Astrocyte (in vitro differentiated cells and primary cell): Measurements from ENCODE around the gene SPOCK2.

Experiments
- EZH2 ChIP-seq: IDR thresholded peaks from 2 replicates; pipeline ENCODE4 v1.6.1; 2012; ENCODE audit warnings: mild to moderate bottlenecking, low read length, inconsistent platforms; ENCODE audit not compliant: insufficient read depth
- TF ChIP-seq, protein P1 (sequence below): IDR thresholded peaks from 2 replicates; pipeline ENCODE4 v1.5.1; 2011; ENCODE audit warnings: low read depth, mild to moderate bottlenecking, inconsistent platforms, low read length, moderate library complexity; ENCODE audit not compliant: insufficient read depth

DNA sequence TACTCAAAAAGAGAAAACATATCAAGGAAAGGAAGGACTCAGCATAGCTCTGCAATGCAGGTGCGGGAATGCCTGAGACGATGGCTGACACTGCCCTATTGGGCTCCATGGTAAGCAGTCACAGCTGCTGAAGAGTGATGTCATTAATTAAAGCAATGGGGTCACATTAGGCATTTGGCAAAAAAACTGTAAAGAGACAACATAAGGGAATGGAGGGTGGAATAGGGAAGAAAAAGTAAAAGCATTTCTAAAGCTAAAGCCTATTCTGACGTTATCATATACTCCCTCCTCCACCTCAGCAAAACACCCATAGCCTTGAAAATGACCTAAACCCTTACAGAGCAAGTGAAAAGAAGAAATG is 38.5 kb upstream of the SPOCK2 start:
- TF ChIP-seq, protein P1, sequence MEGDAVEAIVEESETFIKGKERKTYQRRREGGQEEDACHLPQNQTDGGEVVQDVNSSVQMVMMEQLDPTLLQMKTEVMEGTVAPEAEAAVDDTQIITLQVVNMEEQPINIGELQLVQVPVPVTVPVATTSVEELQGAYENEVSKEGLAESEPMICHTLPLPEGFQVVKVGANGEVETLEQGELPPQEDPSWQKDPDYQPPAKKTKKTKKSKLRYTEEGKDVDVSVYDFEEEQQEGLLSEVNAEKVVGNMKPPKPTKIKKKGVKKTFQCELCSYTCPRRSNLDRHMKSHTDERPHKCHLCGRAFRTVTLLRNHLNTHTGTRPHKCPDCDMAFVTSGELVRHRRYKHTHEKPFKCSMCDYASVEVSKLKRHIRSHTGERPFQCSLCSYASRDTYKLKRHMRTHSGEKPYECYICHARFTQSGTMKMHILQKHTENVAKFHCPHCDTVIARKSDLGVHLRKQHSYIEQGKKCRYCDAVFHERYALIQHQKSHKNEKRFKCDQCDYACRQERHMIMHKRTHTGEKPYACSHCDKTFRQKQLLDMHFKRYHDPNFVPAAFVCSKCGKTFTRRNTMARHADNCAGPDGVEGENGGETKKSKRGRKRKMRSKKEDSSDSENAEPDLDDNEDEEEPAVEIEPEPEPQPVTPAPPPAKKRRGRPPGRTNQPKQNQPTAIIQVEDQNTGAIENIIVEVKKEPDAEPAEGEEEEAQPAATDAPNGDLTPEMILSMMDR = no peak
- TF ChIP-seq EZH2 = no peak
